ENCODE data around the gene SERP1. TPM values are rescaled to one million over a fixed set of nuclear protein-coding genes. Genes with fewer than 3 reads are reported as not detected.

SERP1 gene
- total RNA-seq: 10 to 100 TPM; 83.4 to 87.3 TPM

DNA sequence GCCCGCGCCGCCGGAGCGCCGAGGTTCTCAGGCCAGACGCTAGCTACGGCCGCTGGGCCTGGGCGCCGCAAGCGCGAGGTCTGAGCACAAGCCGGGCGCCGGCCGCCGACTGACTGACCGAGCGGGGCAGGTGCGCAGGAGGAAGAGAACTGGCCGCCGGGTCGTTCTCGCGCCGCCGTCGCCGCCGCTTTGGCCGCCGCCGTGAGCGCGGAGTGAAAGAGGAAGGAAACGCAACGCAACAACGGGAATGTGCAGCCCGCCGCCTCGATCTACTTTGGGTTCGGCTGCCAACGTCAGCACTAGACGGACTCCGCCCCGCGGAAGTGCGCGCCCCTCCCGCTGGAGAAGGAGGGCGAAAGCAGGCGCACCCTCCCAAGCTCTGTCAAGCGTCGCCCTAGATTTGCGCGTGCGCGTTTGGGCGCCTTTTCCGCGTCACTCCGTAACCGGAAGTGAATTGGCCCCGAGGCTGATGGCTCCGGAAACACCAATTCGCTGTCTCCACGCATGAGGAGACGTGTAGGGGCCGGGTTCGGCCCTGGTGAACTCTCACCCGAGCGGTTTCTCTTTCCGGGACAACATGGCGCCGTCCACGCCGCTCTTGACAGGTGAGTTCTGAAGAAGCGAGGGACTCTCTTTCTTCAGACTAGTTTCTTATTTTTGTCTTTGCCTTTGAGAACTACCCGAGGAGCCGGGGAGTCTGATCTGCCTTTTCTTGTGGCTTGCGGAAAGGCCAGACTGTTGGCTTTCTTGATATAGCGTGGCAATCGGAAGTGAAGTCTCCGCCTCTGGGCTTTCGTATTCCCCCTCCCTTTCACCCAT lies at the start of gene SERP1, which contains the start of gene EIF2A:
SERP1 (minus strand) TSS at position 271 of the 819 bp plus-strand sequence. CDS start 361 bp downstream, outside the sequence.
EIF2A (plus strand) TSS at position 562 of the 819 bp plus-strand sequence; CDS start at position 578, 16 bp downstream.
- Mint-ChIP-seq H3K27me3 (ENCODE audit: low read depth) (no peaks in the 10 kb centered on the region), H3K36me3 (ENCODE audit: low read depth) (peaks cover 50% of the 10 kb centered on the region), H3K4me1 (ENCODE audit: low read depth) (peaks cover 51% of the 10 kb centered on the region), H3K4me3 (peak within 1 kb of the TSS; percentile 94), H3K27ac (peak within 1 kb of the TSS; percentile 92), H3K9me3 (ENCODE audit: insufficient read depth) (no peaks in the 10 kb centered on the region)
- POLR2A ChIA-PET: interaction anchor here (0.6 to 5.0 kb wide), 18 partner anchors 9 to 216 kb away, joined by 3 to 77 read pairs (median 4); partner anchors contain the start of genes ERICH6, SELENOT, SIAH2 and TSC22D2
- ATAC-seq (peak; percentile 93), DNase-seq (peak; percentile 99)
- CTCF ChIA-PET: interaction anchor here (0.9 kb wide), 1 partner anchor 215 kb away, joined by 3 read pairs; no protein-coding TSS in a partner anchor

- no peaks in the 10 kb centered on the region for H3K27me3 Mint-ChIP-seq (ENCODE audit: low read depth)
- POLR2A ChIA-PET: interaction anchor here (2.2 kb wide), 1 partner anchor 9 kb away, joined by 19 read pairs; the partner anchor contains the start of gene SELENOT
- DNase-seq (no peak), ATAC-seq (no peak)
- CTCF ChIA-PET: interaction anchor here (0.6 to 1.9 kb wide), 3 partner anchors 13 to 169 kb away, joined by 3 to 7 read pairs (median 5); no protein-coding TSS in a partner anchor
- H3K4me1 Mint-ChIP-seq (ENCODE audit: low read depth): peaks cover 10% of the 10 kb centered on the region
- H3K36me3 Mint-ChIP-seq (ENCODE audit: low read depth): peaks cover 5% of the 10 kb centered on the region
- H3K27ac Mint-ChIP-seq: no peak overlapping the region
- no peaks in the 10 kb centered on the region for H3K9me3 Mint-ChIP-seq (ENCODE audit: insufficient read depth)
- no peak overlapping the region for H3K4me3 Mint-ChIP-seq
Observed at GRCh38 chr3:150594150-150594549, 47.9 kb upstream of the SERP1 start.

- ATAC-seq: no peak
- POLR2A ChIA-PET: interaction anchor here (2.5 kb wide), 1 partner anchor 13 kb away, joined by 18 read pairs; the partner anchor contains the start of gene SELENOT
- H3K4me1 Mint-ChIP-seq (ENCODE audit: low read depth): peaks cover 6% of the 10 kb centered on the region
- CTCF ChIA-PET: interaction anchor here (0.8 to 1.1 kb wide), 2 partner anchors 9 to 23 kb away, joined by 3 read pairs; no protein-coding TSS in a partner anchor
- DNase-seq: no peak
- H3K27ac Mint-ChIP-seq: no peak overlapping the region
- H3K36me3 Mint-ChIP-seq (ENCODE audit: low read depth): peaks cover 24% of the 10 kb centered on the region
- H3K9me3 Mint-ChIP-seq (ENCODE audit: insufficient read depth): no peaks in the 10 kb centered on the region
- H3K4me3 Mint-ChIP-seq: no peak overlapping the region
- no peaks in the 10 kb centered on the region for H3K27me3 Mint-ChIP-seq (ENCODE audit: low read depth)
Observed at GRCh38 chr3:150589759-150590158, 43.5 kb upstream of the SERP1 start.

GRCh38 chr3:150588027-150588830 lies 41.9 kb upstream of the SERP1 start:
- Mint-ChIP-seq H3K27ac (no peak overlapping the region), H3K4me3 (no peak overlapping the region)
- no peak for ATAC-seq

DNA sequence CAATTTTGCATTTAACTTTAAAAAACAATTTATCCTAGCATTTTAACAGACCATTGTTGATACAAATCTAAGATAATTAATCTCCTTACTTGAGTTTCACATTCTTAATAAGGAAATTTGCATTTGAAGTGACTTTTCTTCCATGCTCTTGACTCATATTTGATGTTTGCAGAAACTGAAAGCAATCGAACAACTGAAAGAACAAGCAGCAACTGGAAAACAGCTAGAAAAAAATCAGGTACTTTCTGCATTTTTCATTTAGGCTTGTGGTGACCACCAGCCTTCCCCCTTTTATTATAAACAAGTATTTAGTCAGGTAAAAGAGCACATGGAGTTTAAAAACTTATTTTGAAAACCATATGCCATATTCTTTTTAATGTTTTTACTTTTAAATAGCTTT lies 36.7 kb upstream of the SERP1 start:
- Mint-ChIP-seq H3K4me1 (ENCODE audit: low read depth) (peaks cover 11% of the 10 kb centered on the region), H3K9me3 (ENCODE audit: insufficient read depth) (no peaks in the 10 kb centered on the region), H3K36me3 (ENCODE audit: low read depth) (peaks cover 48% of the 10 kb centered on the region), H3K4me3 (no peak overlapping the region), H3K27me3 (ENCODE audit: low read depth) (no peaks in the 10 kb centered on the region), H3K27ac (no peak overlapping the region)
- ATAC-seq (no peak), DNase-seq (no peak)
- ChIA-PET POLR2A (interaction anchor here (0.6 to 4.4 kb wide), 2 partner anchors 20 to 181 kb away, joined by 4 to 24 read pairs; partner anchors contain the start of gene SELENOT), CTCF (interaction anchor here (0.8 to 1.5 kb wide), 3 partner anchors 9 to 123 kb away, joined by 3 to 5 read pairs (median 4); no protein-coding TSS in a partner anchor)

More at GRCh38 chr3:150588027-150588830, 41.9 kb upstream of the SERP1 start:
- peaks cover 29% of the 10 kb centered on the region for H3K36me3 Mint-ChIP-seq (ENCODE audit: low read depth)
- H3K27me3 Mint-ChIP-seq (ENCODE audit: low read depth): no peaks in the 10 kb centered on the region
- POLR2A ChIA-PET: interaction anchor here (0.6 to 2.5 kb wide), 3 partner anchors 15 to 175 kb away, joined by 3 to 18 read pairs (median 3); partner anchors contain the start of gene SELENOT
- no peaks in the 10 kb centered on the region for H3K9me3 Mint-ChIP-seq (ENCODE audit: insufficient read depth)
- CTCF ChIA-PET: interaction anchor here (1.4 kb wide), 1 partner anchor 34 kb away, joined by 3 read pairs; no protein-coding TSS in a partner anchor
- DNase-seq: no peak
- H3K4me1 Mint-ChIP-seq (ENCODE audit: low read depth): peaks cover 6% of the 10 kb centered on the region

- ChIA-PET CTCF (interaction anchor here (0.8 to 1.5 kb wide), 4 partner anchors 10 to 123 kb away, joined by 3 to 5 read pairs (median 4); no protein-coding TSS in a partner anchor), POLR2A (interaction anchor here (0.6 to 4.4 kb wide), 2 partner anchors 20 to 181 kb away, joined by 4 to 24 read pairs; partner anchors contain the start of gene SELENOT)
- DNase-seq (no peak), ATAC-seq (no peak)
- H3K27me3 Mint-ChIP-seq (ENCODE audit: low read depth): no peaks in the 10 kb centered on the region
- H3K27ac Mint-ChIP-seq: peak overlapping the region; percentile 12
- H3K4me1 Mint-ChIP-seq (ENCODE audit: low read depth): peaks cover 14% of the 10 kb centered on the region
- no peak overlapping the region for H3K4me3 Mint-ChIP-seq
- no peaks in the 10 kb centered on the region for H3K9me3 Mint-ChIP-seq (ENCODE audit: insufficient read depth)
- H3K36me3 Mint-ChIP-seq (ENCODE audit: low read depth): peaks cover 52% of the 10 kb centered on the region
Observed at GRCh38 chr3:150582620-150583019, 36.3 kb upstream of the SERP1 start.

DNA sequence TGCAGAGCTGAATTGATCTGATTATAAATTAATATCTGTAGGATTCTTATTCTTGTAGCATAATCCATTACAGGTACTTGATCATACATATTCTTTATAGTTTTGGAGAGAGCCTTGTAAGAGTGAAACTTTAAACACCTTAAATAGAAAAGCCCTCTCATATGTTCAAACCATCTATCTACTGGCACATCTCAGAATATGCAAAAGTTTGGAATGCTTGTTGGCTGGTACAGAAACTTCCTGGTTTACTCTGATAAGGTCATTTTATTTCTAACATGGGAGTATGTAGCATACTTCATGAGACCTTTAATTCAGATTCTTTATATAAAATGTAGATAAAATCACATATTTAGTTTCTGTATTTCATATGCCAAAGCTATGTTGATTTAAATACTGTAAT lies 34.9 kb upstream of the SERP1 start:
- no peak overlapping the region for H3K27ac Mint-ChIP-seq
- no peak overlapping the region for H3K4me3 Mint-ChIP-seq
- ChIA-PET CTCF (interaction anchor here (0.7 kb wide), 1 partner anchor 12 kb away, joined by 7 read pairs; no protein-coding TSS in a partner anchor), POLR2A (no interaction called here)
- H3K9me3 Mint-ChIP-seq (ENCODE audit: insufficient read depth): no peaks in the 10 kb centered on the region
- no peaks in the 10 kb centered on the region for H3K27me3 Mint-ChIP-seq (ENCODE audit: low read depth)
- H3K4me1 Mint-ChIP-seq (ENCODE audit: low read depth): peaks cover 19% of the 10 kb centered on the region
- ATAC-seq (no peak), DNase-seq (no peak)
- H3K36me3 Mint-ChIP-seq (ENCODE audit: low read depth): peaks cover 62% of the 10 kb centered on the region

GRCh38 chr3:150577855-150578254 lies 31.6 kb upstream of the SERP1 start:
- CTCF ChIA-PET: interaction anchor here (1.3 to 1.4 kb wide), 2 partner anchors 10 to 17 kb away, joined by 3 to 5 read pairs; no protein-coding TSS in a partner anchor
- no peak overlapping the region for H3K27ac Mint-ChIP-seq
- POLR2A ChIA-PET: no interaction called here

GRCh38 chr3:150567328-150567727 lies 21.0 kb upstream of the SERP1 start:
- H3K4me3 Mint-ChIP-seq: no peak overlapping the region
- no peak overlapping the region for H3K27ac Mint-ChIP-seq
- CTCF ChIA-PET: interaction anchor here (0.8 to 1.3 kb wide), 2 partner anchors 10 to 11 kb away, joined by 3 to 5 read pairs; no protein-coding TSS in a partner anchor

More at GRCh38 chr3:150577855-150578254, 31.6 kb upstream of the SERP1 start:
- no peak for DNase-seq
- Mint-ChIP-seq H3K27me3 (ENCODE audit: low read depth) (no peaks in the 10 kb centered on the region), H3K4me1 (ENCODE audit: low read depth) (peaks cover 22% of the 10 kb centered on the region), H3K9me3 (ENCODE audit: insufficient read depth) (no peaks in the 10 kb centered on the region), H3K4me3 (no peak overlapping the region), H3K36me3 (ENCODE audit: low read depth) (peaks cover 58% of the 10 kb centered on the region)
- ATAC-seq: no peak

GRCh38 chr3:150564243-150564642 lies 17.9 kb upstream of the SERP1 start:
- no peak for DNase-seq
- ChIA-PET CTCF (no interaction called here), POLR2A (no interaction called here)
- Mint-ChIP-seq H3K4me1 (ENCODE audit: low read depth) (peaks cover 3% of the 10 kb centered on the region), H3K4me3 (no peak overlapping the region), H3K27ac (no peak overlapping the region), H3K27me3 (ENCODE audit: low read depth) (no peaks in the 10 kb centered on the region), H3K9me3 (ENCODE audit: insufficient read depth) (no peaks in the 10 kb centered on the region), H3K36me3 (ENCODE audit: low read depth) (peaks cover 38% of the 10 kb centered on the region)
- no peak for ATAC-seq

More at GRCh38 chr3:150567328-150567727, 21.0 kb upstream of the SERP1 start:
- H3K36me3 Mint-ChIP-seq (ENCODE audit: low read depth): peaks cover 50% of the 10 kb centered on the region
- peaks cover 2% of the 10 kb centered on the region for H3K4me1 Mint-ChIP-seq (ENCODE audit: low read depth)
- ATAC-seq (no peak), DNase-seq (no peak)
- no peaks in the 10 kb centered on the region for H3K27me3 Mint-ChIP-seq (ENCODE audit: low read depth)
- POLR2A ChIA-PET: interaction anchor here (1.0 kb wide), 1 partner anchor 196 kb away, joined by 3 read pairs; no protein-coding TSS in a partner anchor
- no peaks in the 10 kb centered on the region for H3K9me3 Mint-ChIP-seq (ENCODE audit: insufficient read depth)

DNA sequence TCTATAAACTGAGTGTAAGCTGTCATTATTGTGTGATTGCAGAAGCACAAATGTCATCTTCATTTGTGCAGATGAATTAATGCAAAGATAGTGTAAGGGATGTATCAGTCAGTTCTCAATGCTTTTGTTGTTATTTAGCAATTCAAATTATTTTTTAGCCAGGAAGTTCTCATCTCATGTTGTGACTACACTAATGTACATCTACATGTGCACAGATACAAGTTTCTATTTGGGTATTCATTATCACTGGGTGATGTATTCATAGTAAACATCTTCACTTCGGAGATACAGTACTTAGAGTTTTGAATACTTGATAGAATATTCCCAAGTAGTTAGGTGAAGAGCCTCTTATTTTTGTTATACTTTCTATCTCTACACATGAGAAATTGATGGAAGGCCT lies 11.4 kb upstream of the SERP1 start:
- Mint-ChIP-seq H3K9me3 (ENCODE audit: insufficient read depth) (no peaks in the 10 kb centered on the region), H3K27ac (no peak overlapping the region), H3K36me3 (ENCODE audit: low read depth) (peaks cover 45% of the 10 kb centered on the region), H3K4me1 (ENCODE audit: low read depth) (peaks cover 22% of the 10 kb centered on the region), H3K27me3 (ENCODE audit: low read depth) (no peaks in the 10 kb centered on the region), H3K4me3 (no peak overlapping the region)
- no peak for ATAC-seq
- no peak for DNase-seq
- POLR2A ChIA-PET: interaction anchor here (4.5 kb wide), 1 partner anchor 12 kb away, joined by 18 read pairs; the partner anchor contains the start of genes EIF2A and SERP1
- CTCF ChIA-PET: interaction anchor here (0.7 kb wide), 1 partner anchor 272 kb away, joined by 3 read pairs; no protein-coding TSS in a partner anchor

All from activated CD8-positive, alpha-beta T cell treated with anti-CD3 and anti-CD28 coated beads, Interleukin-2, amount 10 ng/mL, durations not matched to agents 7 days and 5 days (primary cell).